HG02571 (cell line): ENCODE results near the gene SEMA3F.

Source experiments
- ATAC-seq: cut with Tn5 transposase; IDR thresholded peaks from one replicate; pipeline ENCODE4 v1.9.1; 2021; ENCODE audit warnings: mild to moderate bottlenecking, moderate library complexity; ENCODE audit not compliant: unreplicated experiment

Gene SEMA3F

DNA sequence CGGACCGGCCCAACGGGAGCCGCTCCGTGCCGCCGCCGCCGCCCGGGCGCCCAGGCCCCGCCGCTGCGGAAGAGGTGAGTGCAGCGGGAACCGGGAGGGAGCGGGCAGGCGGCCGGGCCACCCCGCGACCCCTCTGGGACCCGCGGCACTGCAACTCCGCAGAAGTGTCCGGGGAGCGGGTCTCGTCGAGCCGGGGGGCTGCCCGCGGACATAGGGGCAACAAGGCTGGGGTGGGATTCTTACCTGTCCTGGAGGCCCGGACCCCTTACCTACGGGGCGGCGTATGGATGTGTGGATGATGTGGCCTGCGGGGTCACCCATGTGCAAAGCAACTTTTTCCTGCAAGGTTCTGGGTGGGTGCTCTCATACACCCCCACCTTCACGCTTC lies 361 bp downstream of the SEMA3F start:
- ATAC-seq, result no peak

DNA sequence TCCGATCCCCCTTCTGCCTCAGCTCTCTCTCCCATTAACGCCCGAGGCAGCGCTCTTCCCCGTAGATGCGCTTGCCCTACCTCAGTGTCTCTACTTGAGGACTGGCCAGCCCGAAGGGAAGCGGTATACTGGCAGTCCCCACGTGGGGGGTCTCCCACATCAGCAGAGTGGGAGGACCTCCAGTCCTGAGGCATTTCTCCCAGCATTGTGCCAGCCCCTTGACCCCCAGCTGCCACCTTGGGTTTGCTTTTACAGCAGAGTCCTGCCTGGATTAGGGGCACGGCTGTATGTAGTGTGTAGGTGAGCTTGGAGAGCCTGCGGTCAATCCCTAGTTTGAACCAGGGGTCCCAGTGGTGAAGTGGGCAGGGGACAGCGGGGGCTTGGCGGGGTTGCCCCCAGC lies 767 bp downstream of the SEMA3F start:
- ATAC-seq, result no peak

DNA sequence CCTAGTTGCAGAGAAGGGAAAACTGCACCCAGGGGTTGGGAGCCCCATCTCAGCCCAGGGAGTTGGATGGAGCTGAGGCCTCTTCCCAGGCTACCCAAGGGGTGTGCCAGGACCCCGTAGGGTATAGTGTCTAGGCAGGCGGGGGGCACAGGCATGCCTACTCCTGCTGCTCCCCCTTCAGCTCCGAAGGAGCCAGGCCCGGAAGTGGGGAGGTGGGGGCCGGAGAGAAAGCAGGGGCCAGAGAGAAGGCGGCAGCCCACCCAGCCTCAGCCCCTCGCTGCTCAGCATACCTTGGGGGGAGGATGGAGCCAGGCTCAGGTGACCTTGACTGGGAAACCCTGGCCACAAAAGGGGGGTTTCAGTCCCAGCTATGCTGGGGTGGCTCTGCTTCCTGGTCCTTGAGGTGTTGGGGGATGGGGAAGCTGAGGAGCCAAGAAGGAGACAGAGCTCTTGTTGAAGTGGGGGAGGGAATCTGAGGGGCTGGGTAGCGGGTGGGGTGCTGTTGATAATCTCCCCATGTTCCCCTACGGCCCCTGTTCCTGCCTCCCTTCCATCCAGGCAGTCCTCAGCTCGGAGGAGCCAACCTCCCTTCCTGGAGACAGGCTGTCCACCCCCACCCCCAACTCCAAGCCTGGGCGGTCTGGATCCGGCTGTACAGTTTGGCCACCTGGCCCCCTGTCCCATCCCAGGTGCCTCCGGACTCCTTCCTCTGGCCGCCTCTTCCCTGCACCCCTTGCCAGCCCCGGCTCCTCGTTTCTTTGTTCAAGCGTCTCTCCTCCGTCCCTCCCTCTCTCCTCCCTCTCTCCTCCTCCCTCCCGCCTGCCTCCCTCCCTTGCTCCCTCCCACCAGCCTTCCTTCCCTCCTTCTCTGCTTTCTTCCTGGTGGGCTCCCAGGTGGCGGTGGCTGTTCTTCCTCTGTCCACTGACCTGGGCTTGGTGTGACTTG lies 1.7 kb downstream of the SEMA3F start:
- no peak for ATAC-seq

DNA sequence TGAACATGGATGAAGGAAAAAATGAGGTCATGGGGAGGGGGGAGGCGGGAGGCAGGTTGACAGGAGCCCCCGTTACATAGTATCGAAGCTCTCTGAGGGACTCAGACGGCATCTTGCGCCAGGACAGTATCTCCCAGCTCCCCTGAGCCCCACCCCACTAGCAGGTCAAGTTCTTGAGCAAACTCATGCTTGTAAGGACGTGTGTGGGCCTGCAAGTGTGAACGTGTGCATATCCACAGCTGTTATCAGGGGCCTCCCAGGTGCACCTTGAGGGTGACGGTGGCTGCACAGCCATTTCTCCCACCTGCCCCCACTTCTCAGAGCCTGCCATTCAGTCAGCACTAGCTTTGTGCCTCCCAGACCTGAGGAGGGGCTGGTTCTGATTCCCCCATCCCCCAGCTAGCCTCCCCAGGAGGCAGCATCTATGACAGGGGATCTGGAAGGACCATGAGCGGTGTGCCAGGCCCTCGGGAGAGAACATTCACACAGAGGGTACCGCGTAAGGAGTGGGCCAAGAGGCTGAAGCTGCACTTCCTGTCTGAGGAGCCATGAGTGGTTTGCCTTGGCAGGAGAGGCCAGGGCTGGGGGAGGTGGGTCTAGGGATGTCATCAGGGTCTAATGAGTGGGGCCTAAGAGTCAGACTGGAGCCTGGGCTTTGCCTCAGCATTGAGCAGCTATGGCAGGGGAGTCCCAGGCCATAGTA lies 2.9 kb downstream of the SEMA3F start:
- no peak for ATAC-seq

DNA sequence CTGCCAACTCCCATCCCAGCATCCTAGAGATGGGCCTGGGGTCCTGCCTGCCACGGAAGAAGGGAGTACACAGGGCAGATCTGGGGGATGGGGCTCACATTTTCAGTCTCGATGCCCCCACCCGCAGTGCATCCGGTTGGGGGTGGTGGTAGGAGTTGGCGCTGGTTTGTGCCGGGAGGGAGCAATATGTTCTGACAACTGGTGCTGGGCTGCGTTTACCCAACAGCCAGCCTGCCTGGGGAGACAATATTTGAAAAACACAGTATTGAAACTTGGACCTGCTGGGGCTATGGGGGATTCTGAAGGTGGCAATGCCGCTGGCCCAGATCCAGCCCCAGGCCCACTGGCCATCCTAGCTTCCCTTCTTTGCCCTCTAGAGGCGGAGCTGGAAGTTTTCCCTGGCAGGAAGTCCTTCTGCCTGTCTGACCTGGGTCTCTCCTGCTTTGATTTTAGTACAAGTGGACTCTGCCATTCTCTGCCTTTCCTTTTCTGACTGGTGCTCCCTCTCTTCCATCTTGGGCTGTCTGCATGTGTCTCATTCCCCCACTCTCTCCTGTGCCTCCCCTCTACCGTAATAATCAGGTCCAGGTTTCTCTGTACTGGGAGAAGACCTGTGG lies 3.5 kb downstream of the SEMA3F start:
- no peak for ATAC-seq

DNA sequence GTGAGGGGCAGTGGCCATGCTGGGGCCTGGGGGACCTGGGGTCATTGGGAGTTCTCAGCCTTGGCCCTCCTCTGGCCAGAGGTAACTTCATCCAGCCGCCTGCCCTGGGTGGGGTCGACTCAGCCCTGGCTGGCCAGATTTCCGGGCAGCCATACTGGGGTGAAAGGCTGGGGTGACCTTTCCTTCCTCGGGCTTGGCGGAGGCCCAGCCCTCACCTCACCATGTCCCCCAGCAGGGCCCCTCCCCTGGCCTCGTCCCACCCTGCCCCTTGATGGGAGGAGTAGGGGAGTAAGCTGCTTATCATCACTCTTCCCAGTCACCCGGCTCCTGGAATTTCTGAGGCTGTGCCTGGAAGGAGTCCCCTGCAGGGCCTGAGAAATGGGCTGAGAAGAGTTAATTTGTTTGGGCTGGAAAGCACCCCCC lies 5.4 kb downstream of the SEMA3F start:
- no peak for ATAC-seq

DNA sequence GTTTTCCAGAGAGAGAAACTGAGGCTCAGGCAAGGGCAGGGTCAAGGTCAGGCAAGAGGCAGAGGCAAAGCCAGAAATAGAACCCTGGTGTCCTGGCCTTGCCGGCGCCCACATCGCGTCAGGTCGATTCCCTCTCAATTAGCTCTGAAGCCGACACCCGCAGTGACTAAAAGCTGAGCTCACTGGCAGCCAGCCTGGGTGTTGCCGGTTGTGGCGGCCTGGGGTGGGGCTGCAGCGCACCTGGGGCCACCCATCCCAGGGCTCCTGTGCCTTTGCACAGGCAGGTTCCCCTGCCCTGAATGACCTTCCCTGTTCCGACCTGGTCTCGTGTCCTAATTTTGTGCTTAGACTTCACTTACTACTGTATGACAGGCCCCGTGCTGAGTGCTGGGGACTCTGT lies 6.2 kb downstream of the SEMA3F start:
- ATAC-seq, result no peak

DNA sequence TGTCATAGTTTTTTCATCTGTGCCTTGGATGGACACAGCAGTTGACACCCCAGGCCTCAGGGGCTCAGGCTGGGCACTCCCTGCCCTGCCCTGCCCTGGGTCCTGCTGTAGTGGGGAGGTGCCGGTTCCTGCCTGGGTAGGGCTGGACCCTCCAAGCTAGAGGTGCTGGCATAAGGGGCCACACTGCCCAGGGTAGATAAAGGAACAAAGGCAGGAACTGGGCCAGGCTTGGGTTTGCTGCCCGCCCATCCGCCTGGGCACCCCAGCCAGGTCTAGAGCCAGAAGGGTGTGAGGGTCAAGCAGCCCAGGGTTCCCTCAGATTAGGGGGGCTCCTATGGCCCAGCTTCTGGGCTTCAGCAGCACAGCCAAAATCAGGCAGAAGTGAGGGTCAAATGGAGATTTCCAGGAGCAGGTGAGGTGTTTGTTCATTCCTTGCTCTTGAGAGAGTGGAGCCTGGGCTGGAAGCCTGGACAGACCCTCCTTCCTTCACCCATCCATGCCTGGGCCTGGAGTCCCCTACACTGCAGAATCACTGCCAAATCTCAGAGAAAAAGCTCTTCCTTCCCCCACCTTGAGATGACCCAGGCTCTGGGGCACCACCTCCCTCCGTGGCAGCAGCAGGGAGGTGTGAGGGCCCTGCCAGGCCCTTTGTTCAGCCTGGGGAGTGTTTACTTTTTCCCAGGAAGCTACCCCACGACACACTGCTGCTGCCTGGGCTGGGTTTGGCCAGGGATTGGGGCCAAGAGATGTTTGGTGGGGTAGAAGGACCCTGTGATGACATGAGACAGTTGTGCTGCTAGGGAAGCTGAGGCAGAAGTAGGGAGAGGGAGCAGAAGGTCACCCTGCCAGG lies 7.1 kb downstream of the SEMA3F start:
- ATAC-seq, result no peak

DNA sequence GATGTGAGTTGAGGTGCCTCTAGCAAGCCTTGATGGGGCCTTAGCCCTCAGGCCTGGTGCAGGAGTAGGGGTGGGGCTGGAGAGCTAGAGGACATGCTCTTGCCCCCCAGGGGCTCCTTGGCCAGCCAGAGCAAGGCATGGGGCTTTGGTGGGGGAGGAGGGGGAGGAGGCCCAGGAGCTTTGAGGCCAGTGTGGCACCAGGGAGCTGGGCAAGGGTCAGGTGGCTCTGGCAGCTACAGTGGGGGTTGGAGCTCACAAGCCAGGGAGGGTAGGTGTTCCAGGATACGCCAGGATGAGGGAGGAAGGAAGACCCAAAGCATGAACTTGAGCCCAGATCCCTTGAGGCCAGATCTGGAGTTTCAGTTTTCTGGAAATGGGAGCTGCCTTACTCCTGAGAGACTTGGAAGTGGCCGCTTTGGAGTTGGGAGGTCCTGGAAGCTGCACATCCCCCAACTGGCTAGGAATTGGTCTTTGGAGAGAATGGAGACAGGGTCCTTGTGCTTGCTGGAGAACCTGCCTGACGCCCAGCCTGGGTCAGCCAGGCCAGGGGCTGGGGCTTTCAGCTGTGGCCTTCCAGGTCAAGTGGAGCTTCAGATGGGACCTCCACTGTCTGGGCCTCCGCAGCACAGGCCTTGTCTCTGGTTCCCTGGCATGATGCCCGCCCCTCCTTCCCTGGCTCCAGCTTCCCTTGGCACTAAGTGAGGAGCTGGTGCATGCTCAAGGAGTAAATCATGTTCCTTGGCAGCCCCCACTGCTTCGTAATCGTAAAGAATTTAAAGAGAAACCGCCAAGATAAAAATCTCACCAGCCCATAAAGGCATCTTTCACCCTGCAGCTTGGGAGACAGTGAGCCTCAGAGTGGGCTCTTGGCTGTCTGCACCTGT lies 8.7 kb downstream of the SEMA3F start:
- ATAC-seq, result no peak

DNA sequence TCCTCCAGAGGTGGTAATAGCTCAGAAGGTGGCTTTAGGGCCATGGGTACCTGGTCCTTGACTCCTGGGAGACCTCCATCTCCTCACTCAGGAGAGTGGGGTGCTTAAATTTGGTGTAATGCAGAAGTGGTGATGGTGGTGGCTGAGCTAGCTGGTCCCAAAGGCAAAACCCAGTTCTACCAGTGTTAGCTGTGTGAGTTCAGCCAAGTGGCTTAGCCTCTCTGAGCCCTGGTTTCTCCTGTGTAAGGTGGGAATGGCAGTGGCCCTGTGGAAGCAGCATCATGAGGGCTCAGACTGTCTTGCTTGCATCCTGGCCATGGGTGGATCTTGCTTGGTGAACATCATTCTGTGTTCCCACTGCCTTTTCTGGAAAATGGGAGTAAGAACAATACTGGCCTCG lies 9.4 kb downstream of the SEMA3F start:
- ATAC-seq, result no peak

DNA sequence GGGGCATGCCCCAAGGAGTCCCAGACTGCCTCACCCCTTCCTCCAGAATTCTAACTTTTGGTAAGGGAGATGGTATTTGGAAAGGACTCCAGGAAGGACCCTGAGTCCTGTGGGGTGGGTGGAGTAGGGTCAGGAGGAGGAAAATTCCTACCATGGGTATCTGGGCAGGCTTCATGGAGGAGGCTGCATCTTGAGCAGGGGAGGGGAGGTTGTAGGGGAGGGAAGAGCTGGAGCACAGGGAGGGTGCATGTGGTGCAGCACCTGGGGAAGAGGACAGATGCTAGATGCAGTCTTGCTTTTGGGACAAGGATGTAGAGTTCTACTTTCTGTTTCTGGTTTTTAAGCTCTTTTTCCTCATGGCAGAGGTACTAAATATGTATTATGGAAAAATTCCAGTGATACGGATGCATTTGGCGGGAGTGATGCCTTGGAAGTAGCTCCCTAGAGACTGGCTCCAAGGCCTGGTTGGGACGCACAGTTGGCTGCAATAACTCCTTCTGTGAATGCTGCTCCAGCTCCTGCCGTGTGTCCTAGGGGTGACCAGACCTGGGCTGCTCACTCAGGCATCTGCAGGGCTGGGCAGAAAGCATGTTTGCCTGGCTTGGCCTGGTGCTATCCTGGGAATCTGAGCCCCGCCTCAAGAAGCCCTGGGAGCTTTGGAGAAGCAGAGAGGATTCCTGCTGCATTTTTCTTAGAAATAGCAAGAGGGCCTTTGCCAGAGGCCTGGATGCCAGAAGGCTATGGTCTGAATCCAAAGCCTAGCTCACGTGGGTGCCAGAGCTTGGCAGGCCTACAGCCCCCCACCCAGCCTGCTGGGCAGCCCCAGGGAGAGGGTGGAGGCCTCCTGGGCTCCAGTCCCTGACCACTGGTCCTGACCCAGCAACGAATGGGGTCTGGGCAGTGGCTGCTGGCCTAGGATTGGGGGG lies 10.1 kb downstream of the SEMA3F start:
- ATAC-seq, result no peak

DNA sequence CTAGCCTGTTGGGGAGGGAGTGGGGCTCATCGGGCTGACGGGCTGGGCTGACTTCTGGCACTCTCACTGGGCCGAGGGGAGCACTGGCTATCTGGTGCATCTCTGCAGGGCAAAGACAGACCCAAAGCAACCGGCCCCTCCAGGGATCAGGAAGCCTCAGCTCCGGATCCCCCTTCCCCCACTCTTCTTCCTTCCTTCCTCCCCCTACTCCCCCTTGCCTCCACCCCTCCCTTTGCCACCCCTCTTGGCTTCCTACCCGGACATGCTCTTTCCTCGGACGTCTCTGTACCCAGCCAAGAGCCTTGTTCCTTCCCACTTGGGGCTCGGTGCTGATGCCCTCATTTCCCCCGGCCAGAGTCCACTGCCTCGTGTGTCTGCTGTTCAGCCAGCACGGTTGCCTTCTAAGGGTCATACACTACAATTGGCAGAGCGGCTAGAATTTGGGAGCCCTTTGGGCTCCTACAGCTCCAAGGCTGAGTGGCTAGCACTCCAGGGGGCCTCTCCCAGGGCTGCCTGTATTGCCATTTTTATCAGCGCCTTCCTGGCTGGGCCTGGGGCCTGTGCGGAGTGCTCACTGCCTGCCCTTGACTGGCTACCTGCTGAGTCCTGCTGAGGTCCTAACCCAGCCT lies 10.9 kb downstream of the SEMA3F start:
- no peak for ATAC-seq

DNA sequence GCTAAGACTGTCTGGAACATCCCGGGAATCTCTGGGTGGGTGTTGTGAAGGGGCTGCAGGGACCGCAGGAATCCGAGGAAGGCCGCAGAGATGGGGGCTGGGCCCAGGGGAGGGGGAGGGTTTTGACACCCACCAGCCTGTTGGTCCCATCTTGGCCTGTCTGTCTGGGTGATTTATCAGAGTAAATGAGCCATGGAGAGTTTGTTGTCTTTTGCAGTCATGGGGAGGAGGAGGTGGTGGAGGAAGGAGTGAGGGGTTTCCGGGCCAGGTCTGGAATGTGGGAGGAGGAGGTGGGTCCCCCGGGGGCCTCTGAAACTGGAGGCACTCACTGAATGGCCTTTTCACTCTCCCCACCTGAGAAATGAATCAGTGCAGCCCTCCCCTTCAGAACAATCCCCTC lies 11.5 kb downstream of the SEMA3F start:
- ATAC-seq, result no peak

DNA sequence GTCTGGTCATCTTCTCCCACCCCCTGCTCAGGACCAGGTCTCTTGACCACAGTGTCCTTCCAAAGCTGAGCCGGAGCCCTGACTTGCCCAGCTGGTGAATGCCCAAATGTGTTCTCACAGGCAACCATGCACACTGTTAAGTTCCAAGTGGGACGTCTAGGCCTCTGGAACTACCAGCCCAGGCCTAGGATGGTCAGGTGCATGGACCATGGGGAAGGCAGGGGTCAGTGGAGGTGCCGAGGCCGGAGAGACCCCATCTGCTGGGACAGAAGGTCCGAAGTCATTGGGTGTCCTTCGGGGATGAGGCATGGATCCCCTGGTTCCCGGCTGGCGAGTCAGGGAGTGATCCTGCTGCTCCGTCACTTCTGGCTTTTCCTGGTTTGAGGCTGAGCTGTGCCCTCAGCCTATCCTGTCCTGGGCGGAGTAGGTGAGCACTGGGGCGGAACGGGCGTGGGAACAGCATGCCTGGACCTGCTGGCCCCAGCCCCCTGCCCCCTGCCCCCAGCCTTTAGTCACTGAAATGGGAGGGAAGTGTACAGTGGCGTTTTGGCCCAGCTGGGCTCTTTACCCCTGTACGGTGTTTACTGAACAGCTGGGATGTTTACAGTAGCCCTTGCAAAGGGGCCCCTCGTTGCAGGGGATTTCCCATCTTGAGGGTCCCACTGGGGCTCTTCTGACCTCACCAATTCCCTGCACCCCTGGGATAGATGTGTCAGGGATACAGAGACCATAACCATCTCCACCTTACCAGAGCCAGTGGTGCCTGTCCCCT lies 12.1 kb downstream of the SEMA3F start:
- ATAC-seq, result no peak

DNA sequence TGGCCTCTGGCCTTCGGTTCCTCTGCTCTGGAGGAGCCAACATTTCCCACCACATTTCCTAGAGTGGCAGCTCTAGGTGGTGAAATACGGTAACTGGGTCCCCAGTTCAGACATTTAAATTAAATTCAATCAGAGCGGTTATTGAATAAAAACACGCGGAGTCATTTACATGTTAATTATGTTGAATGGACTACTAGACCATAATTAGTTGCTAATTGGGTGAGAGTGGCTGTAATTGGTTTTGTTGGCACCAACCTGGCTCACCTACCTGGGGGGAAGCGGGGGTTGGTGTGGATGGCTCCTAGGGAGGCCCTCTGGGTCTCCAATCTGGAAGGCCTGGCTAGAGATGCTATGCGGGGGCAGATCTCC lies 12.7 kb downstream of the SEMA3F start:
- ATAC-seq, result no peak

DNA sequence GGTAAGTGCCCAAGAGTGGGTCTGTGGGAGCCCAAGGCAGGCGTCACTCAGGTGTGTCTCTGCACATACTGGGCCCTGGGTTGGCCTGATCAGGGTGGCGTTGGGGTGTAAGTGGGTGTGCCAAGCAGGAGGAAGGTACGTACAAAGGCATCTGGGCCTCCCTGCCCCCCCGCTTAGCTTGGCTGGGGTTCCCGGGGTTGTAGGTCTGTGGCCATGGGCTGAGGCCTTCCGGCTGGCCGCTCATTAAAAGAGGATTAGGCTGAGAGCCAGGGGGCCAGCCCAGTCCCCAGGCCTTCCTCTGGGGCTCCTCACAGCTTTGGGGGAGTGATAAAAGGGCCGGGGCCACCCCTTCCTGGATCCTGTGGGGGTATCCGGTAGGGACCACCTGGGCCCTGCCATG lies 13.3 kb downstream of the SEMA3F start:
- ATAC-seq, result no peak

DNA sequence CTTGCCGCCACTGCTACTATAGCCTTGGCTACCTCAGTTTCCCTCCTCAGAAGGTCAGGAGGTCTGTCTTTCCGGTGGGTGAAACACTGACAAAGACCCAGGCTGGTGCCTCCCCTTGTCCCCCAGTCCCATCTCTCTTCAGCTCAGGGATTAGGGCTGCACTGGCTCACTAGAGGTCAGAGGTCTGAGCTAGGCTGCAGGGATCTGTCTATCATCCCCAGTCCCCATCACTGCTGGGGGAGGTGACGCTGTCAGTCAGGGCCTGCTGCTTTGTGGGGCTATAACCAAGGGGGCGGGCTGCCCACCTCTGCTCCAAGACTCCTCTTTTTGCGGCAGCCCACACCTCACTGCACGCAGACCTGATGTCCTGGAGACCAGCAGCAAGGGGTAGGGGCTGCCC lies 13.7 kb downstream of the SEMA3F start:
- ATAC-seq, result no peak
